H1 (cell line): Measurements from ENCODE around the gene CBLN2. TPM values are rescaled to one million over a fixed set of nuclear protein-coding genes. Genes with fewer than 3 reads are reported as not detected.

Source experiments
- CTCF ChIA-PET: fragments of 300-600 bp; sonication (Branson Sonifier 250); formaldehyde crosslinking; loops from one replicate; lab custom pipeline; 2021; ENCODE audit not compliant: partially characterized antibody; lab: Charles Lee
- POLR2A ChIA-PET: fragments of 300-600 bp; sonication (Branson Sonifier 250); formaldehyde crosslinking; loops from one replicate; lab custom pipeline; 2021; ENCODE audit warnings: inconsistent platforms; ENCODE audit not compliant: partially characterized antibody; lab: Charles Lee
- DNase-seq, 2 experiments: peaks; one replicate each; pipeline versions ENCODE4 v3.0.0 to v3.0.0-alpha.2; 2010 to 2022; ENCODE audit warnings: low spot score in 2 of 2, low read depth in 1 of 2, mixed read lengths in 1 of 2
- FAIRE-seq: peaks from 2 replicates; lab custom pipeline; 2011; peaks lifted over from hg19 to GRCh38; lab: Jason Lieb, UNC
- H2AFZ ChIP-seq: 2 replicates; pipeline ENCODE4 v1.8.1; 2012; ENCODE audit warnings: low read length, inconsistent platforms
- H2AK5ac ChIP-seq: 2 replicates; pipeline ENCODE4 v1.6.1; 2013; ENCODE audit warnings: low read depth, low read length
- H2BK120ac ChIP-seq: replicated peaks from 2 replicates; pipeline ENCODE3; 2013; ENCODE audit warnings: low read depth, low read length, inconsistent platforms
- H2BK12ac ChIP-seq: 2 replicates; pipeline ENCODE4 v1.6.1; 2013; ENCODE audit warnings: low read depth, low read length
- H2BK15ac ChIP-seq: 2 replicates; pipeline ENCODE4 v1.6.1; 2013; ENCODE audit warnings: low read length
- H2BK20ac ChIP-seq: 2 replicates; pipeline ENCODE4 v1.6.1; 2013; ENCODE audit warnings: low read length
- H2BK5ac ChIP-seq: 2 replicates; pipeline ENCODE4 v1.6.1; 2013; ENCODE audit warnings: low read depth, low read length
- H3K14ac ChIP-seq: 2 replicates; pipeline ENCODE4 v1.6.1; 2013; ENCODE audit warnings: inconsistent platforms; ENCODE audit not compliant: insufficient read length
- H3K18ac ChIP-seq: 2 replicates; pipeline ENCODE4 v1.6.1; 2013; ENCODE audit warnings: low read length; ENCODE audit errors: extremely low read depth
- H3K23ac ChIP-seq: 2 replicates; pipeline ENCODE4 v1.6.1; 2013; ENCODE audit warnings: inconsistent platforms; ENCODE audit not compliant: insufficient read length
- H3K23me2 ChIP-seq: 2 replicates; pipeline ENCODE4 v1.6.1; 2013; ENCODE audit warnings: low read depth, low read length
- H3K27ac ChIP-seq: 2 replicates; pipeline ENCODE4 v1.6.1; 2011; ENCODE audit warnings: low read depth, low read length, inconsistent platforms
- H3K27me3 ChIP-seq, 4 experiments: replicated peaks in 1 of 4; 1 replicate in 1 of 4; 2 replicates in 3 of 4; pipeline versions ENCODE4 v1.6.1 to v1.8.1; 2011 to 2013; ENCODE audit warnings: low read length in 3 of 4, mild to moderate bottlenecking in 3 of 4, inconsistent platforms in 2 of 4, mixed read lengths in 2 of 4, moderate library complexity in 1 of 4; ENCODE audit not compliant: control insufficient read depth in 3 of 4, insufficient read depth in 3 of 4; ENCODE audit errors: extremely low read depth in 1 of 4
- H3K36me3 ChIP-seq, 4 experiments: 2 replicates each; pipeline versions ENCODE4 v1.6.1 to v1.8.1; 2011 to 2013; ENCODE audit warnings: mild to moderate bottlenecking in 4 of 4, low read length in 3 of 4, moderate library complexity in 2 of 4, control low read depth in 1 of 4, inconsistent platforms in 1 of 4; ENCODE audit not compliant: insufficient read depth in 4 of 4, control insufficient read depth in 2 of 4
- H3K4ac ChIP-seq: replicated peaks from 2 replicates; pipeline ENCODE3; 2013; ENCODE audit warnings: low read length, low read depth, mixed read lengths, inconsistent platforms; ENCODE audit not compliant: insufficient read length
- H3K4me1 ChIP-seq, 4 experiments: replicated peaks in 1 of 4; 1 replicate in 1 of 4; 2 replicates in 3 of 4; pipeline versions ENCODE4 v1.6.1 to v1.8.1; 2011 to 2013; ENCODE audit warnings: low read length in 3 of 4, inconsistent platforms in 2 of 4, mixed read lengths in 1 of 4; ENCODE audit not compliant: insufficient read depth in 4 of 4, control insufficient read depth in 3 of 4
- H3K4me2 ChIP-seq, 2 experiments: 2 replicates each; pipeline versions ENCODE4 v1.6.1 to v1.8.1; 2011 to 2013; ENCODE audit warnings: low read depth in 2 of 2, low read length in 2 of 2, control low read depth in 1 of 2, inconsistent platforms in 1 of 2, mild to moderate bottlenecking in 1 of 2; ENCODE audit not compliant: insufficient read depth in 1 of 2
- H3K4me3 ChIP-seq, 4 experiments: fragments of 200-600, 300-600 bp in 1 of 4; sonication (generic), shearing (Covaris generic), sonication (Bioruptor Twin) in 1 of 4; 2 replicates each; pipeline versions ENCODE4 v1.5.1 to v1.8.1; 2011 to 2016; ENCODE audit warnings: low read length in 4 of 4, low read depth in 3 of 4, control low read depth in 2 of 4, inconsistent platforms in 2 of 4, mild to moderate bottlenecking in 2 of 4, mixed read lengths in 1 of 4, moderate library complexity in 1 of 4; ENCODE audit not compliant: insufficient read depth in 2 of 4; ENCODE audit errors: extremely low read depth in 1 of 4
- H3K56ac ChIP-seq: replicated peaks from 2 replicates; pipeline ENCODE3; 2013; ENCODE audit warnings: low read depth, mild to moderate bottlenecking, mixed read lengths, low read length, inconsistent platforms; ENCODE audit not compliant: insufficient read length
- H3K79me1 ChIP-seq: 2 replicates; pipeline ENCODE4 v1.6.1; 2013; ENCODE audit warnings: low read depth, low read length, control low read depth
- H3K79me2 ChIP-seq, 2 experiments: 2 replicates each; pipeline versions ENCODE4 v1.6.1 to v1.8.1; 2012 to 2013; ENCODE audit warnings: low read length in 2 of 2, mild to moderate bottlenecking in 2 of 2, inconsistent platforms in 1 of 2; ENCODE audit not compliant: insufficient read depth in 2 of 2, control insufficient read depth in 1 of 2
- H3K9ac ChIP-seq, 4 experiments: replicated peaks in 1 of 4; 1 replicate in 1 of 4; 2 replicates in 3 of 4; pipeline versions ENCODE4 v1.6.1 to v1.8.1; 2011 to 2013; ENCODE audit warnings: low read depth in 3 of 4, low read length in 3 of 4, control low read depth in 2 of 4, mild to moderate bottlenecking in 2 of 4, moderate library complexity in 2 of 4, inconsistent platforms in 1 of 4; ENCODE audit errors: extremely low read depth in 1 of 4
- H3K9me3 ChIP-seq, 2 experiments: 2 replicates each; pipeline versions ENCODE4 v1.6.1 to v1.8.1; 2012 to 2013; ENCODE audit warnings: mild to moderate bottlenecking in 2 of 2, moderate library complexity in 2 of 2, control low read depth in 1 of 2, inconsistent platforms in 1 of 2, low read depth in 1 of 2, low read length in 1 of 2, mixed read lengths in 1 of 2; ENCODE audit not compliant: insufficient read depth in 2 of 2
- H4K20me1 ChIP-seq, 2 experiments: replicated peaks in 1 of 2; 2 replicates each; pipeline versions ENCODE3 to v1.8.1; 2011 to 2013; ENCODE audit warnings: inconsistent platforms in 2 of 2, low read length in 2 of 2, mild to moderate bottlenecking in 1 of 2; ENCODE audit not compliant: insufficient read depth in 2 of 2, control insufficient read depth in 1 of 2
- H4K5ac ChIP-seq: 2 replicates; pipeline ENCODE4 v1.6.1; 2013; ENCODE audit warnings: low read length, low read depth, mixed read lengths, inconsistent platforms; ENCODE audit not compliant: insufficient read length
- H4K8ac ChIP-seq: 2 replicates; pipeline ENCODE4 v1.8.0; 2013; ENCODE audit warnings: mild to moderate bottlenecking, moderate library complexity, low read length, inconsistent platforms; ENCODE audit not compliant: insufficient read depth; ENCODE audit errors: extremely low read depth
- H4K91ac ChIP-seq: replicated peaks from 2 replicates; pipeline ENCODE3; 2013; ENCODE audit warnings: low read length, mixed read lengths, inconsistent platforms; ENCODE audit not compliant: insufficient read length
- RXRA ChIP-seq: IDR thresholded peaks from 2 replicates; pipeline ENCODE4 v1.6.1; 2011; ENCODE audit warnings: low read depth, mild to moderate bottlenecking, low read length, moderate library complexity; ENCODE audit not compliant: insufficient read depth
- TAF1 ChIP-seq: IDR thresholded peaks from 2 replicates; pipeline ENCODE4 v1.6.1; 2011; ENCODE audit warnings: mild to moderate bottlenecking, low read depth, low read length
- WGBS, 2 experiments: shearing (Covaris generic) in 1 of 2; methylation state at CpG; one replicate each; pipeline versions ENCODE4 v1.1.6 to v1.1.7; 2013 to 2015; ENCODE audit warnings: low lambda C conversion rate in 2 of 2, mixed read lengths in 2 of 2, inconsistent platforms in 1 of 2, low coverage in 1 of 2, missing lambda C conversion rate in 1 of 2; ENCODE audit not compliant: insufficient replicate concordance in 2 of 2, insufficient coverage in 1 of 2, insufficient read length in 1 of 2; ENCODE audit errors: extremely low coverage in 1 of 2, missing lambda C conversion rate in 1 of 2; 5-methylcytosine and 5-hydroxymethylcytosine counted together
- polyA plus RNA-seq, 7 experiments: library from polyadenylated mRNA; depleted of rRNA in 3 of 7; stranded (reverse) in 5 of 7; unstranded in 2 of 7; fragments of >200 nt in 5 of 7; fragments of 200-250 nt in 2 of 7; gene quantifications; 1 replicate in 5 of 7; 2 replicates in 1 of 7; 4 replicates in 1 of 7; pipeline versions ENCODE4 v1.2.1 to v1.2.3, GENCODE V29; 2011 to 2013; ENCODE audit warnings: missing spikeins in 2 of 7, mixed read lengths in 2 of 7
- total RNA-seq: library from RNA; stranded (reverse); fragmentation: NEBNext Ultra II Directional; extraction: Animal tissue kit (Norgen Biotek cat#: 25700); gene quantifications from 2 replicates; pipeline ENCODE4 v1.2.1, GENCODE V29; 2021

Gene CBLN2
- total and polyA plus RNA-seq, 2 of the 8 experiments (the other 6 are each of a cell fraction or from before 2014, with no cell fraction given) = not detected

DNA sequence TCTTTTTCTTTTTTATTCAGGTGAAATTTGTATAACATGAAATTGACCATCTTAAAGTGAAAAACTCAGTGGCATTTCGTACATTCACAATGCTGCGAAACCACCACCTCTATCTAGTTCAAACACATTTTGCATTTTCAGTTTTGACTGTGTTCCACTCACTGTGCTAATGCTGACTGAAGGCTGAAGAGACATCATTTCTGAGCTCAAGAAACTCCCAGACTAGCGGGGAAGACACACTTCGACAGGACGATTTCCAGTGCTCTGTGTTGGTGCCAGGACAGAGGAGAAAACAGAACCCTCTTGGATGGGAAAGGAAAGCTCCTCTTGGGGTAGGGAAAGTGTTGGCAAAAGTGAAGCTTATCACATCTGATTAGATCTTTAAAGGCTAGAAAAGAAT lies 44.2 kb upstream of the CBLN2 start:
- Histone ChIP-seq H4K91ac (no peak overlapping the region), H3K79me1 (no peaks in the 10 kb centered on the region), H3K4ac (no peak overlapping the region), H2BK5ac (no peak overlapping the region), H3K4me1 (no peaks in the 10 kb centered on the region), H3K36me3 (no peaks in the 10 kb centered on the region; a peak in 1 of 8 replicates), H3K4me3 (no peak overlapping the region), H2BK15ac (no peak overlapping the region), H3K23ac (no peak overlapping the region), H4K5ac (no peak overlapping the region), H3K9me3 (peaks cover 48 to 62% of the 10 kb centered on the region in 2 experiments), H4K8ac (no peak overlapping the region), H3K27me3 (no peaks in the 10 kb centered on the region), H3K23me2 (no peaks in the 10 kb centered on the region), H3K18ac (no peak overlapping the region), H3K27ac (no peak overlapping the region), H3K4me2 (no peak overlapping the region), H3K9ac (no peak overlapping the region), H2AK5ac (no peak overlapping the region), H3K79me2 (no peaks in the 10 kb centered on the region), H2AFZ (no peak overlapping the region), H2BK120ac (no peak overlapping the region), H3K14ac (no peak overlapping the region), H2BK20ac (no peak overlapping the region), H2BK12ac (no peak overlapping the region), H3K56ac (no peak overlapping the region), H4K20me1 (no peaks in the 10 kb centered on the region)
- POLR2A ChIA-PET = no interaction called here
- CTCF ChIA-PET = no interaction called here
- 91% methylated on average over 5 of the region's 5 CpGs; no CpG with 5 or more reads in 1 of the 2 experiments for WGBS, 2 experiments
- FAIRE-seq = no peak
- no peak for DNase-seq
- TF ChIP-seq TAF1 = no peak
- no peak for TF ChIP-seq RXRA
